Nephron (organoid): ENCODE measurements around the gene IL1F10.

Experiments
- H3K27ac Mint-ChIP-seq, 3 experiments: 2 replicates each; pipeline ENCODE4 v1.8.0; 2020; ENCODE audit warnings: mixed read lengths in 3 of 3, mild to moderate bottlenecking in 2 of 3, moderate library complexity in 1 of 3
- H3K27me3 Mint-ChIP-seq: 2 replicates; pipeline ENCODE4 v1.8.0; 2021; ENCODE audit warnings: low read depth, mild to moderate bottlenecking, moderate library complexity, mixed read lengths
- H3K36me3 Mint-ChIP-seq: 2 replicates; pipeline ENCODE4 v1.8.0; 2020; ENCODE audit warnings: low read depth, mixed read lengths
- H3K4me1 Mint-ChIP-seq: 2 replicates; pipeline ENCODE4 v1.8.0; 2020; ENCODE audit warnings: mixed read lengths
- H3K4me3 Mint-ChIP-seq, 3 experiments: 2 replicates each; pipeline ENCODE4 v1.8.0; 2020; ENCODE audit warnings: mild to moderate bottlenecking in 3 of 3, mixed read lengths in 3 of 3, moderate library complexity in 2 of 3
- H3K9me3 Mint-ChIP-seq: 2 replicates; pipeline ENCODE4 v1.8.0; 2020; ENCODE audit warnings: mixed read lengths
- CTCF ChIP-seq, 3 experiments: fragments of 200-600 bp; sonication (generic); IDR thresholded peaks; one replicate each; pipeline ENCODE4 v1.5.0; 2021; ENCODE audit warnings: antibody characterized with exemption in 3 of 3; ENCODE audit not compliant: unreplicated experiment in 3 of 3

The IL1F10 gene

GRCh38 chr2:113112871-113113270, 45.1 kb downstream of the IL1F10 start:
- no peaks in the 10 kb centered on the region for H3K4me1 Mint-ChIP-seq
- H3K27me3 Mint-ChIP-seq: peaks cover 8% of the 10 kb centered on the region
- no peaks in the 10 kb centered on the region for H3K9me3 Mint-ChIP-seq
- TF ChIP-seq CTCF (IDR thresholded peaks at IDR 0.05; ENCODE audit: unreplicated experiment in 3 of 3): no peak
- no peaks in the 10 kb centered on the region for H3K36me3 Mint-ChIP-seq
- H3K4me3 Mint-ChIP-seq: no peak overlapping the region
- H3K27ac Mint-ChIP-seq: no peak overlapping the region

DNA sequence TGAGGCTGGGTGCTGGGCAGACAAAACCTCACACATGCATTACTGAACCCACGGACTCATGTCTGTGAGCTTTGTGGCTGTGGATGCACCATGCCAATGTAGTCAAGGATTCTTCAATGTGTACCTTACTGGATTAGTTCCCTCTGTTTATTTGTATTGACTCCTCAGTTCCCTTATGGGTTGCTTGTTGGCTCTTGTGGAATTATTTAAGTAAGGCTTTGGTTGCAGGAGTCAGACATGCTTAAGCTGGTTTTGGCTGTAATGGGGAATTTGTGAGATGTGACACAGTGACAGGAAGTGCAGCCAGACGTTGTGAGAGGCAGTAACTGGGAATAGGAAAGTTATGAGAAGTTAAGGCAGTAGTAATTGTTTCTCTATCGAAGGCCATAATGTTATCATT, 46.0 kb downstream of the IL1F10 start:
- Mint-ChIP-seq H3K36me3 (no peaks in the 10 kb centered on the region), H3K9me3 (no peaks in the 10 kb centered on the region), H3K4me3 (no peak overlapping the region), H3K4me1 (no peaks in the 10 kb centered on the region), H3K27me3 (peaks cover 3% of the 10 kb centered on the region), H3K27ac (no peak overlapping the region)
- no peak for TF ChIP-seq CTCF (IDR thresholded peaks at IDR 0.05; ENCODE audit: unreplicated experiment in 3 of 3)

DNA sequence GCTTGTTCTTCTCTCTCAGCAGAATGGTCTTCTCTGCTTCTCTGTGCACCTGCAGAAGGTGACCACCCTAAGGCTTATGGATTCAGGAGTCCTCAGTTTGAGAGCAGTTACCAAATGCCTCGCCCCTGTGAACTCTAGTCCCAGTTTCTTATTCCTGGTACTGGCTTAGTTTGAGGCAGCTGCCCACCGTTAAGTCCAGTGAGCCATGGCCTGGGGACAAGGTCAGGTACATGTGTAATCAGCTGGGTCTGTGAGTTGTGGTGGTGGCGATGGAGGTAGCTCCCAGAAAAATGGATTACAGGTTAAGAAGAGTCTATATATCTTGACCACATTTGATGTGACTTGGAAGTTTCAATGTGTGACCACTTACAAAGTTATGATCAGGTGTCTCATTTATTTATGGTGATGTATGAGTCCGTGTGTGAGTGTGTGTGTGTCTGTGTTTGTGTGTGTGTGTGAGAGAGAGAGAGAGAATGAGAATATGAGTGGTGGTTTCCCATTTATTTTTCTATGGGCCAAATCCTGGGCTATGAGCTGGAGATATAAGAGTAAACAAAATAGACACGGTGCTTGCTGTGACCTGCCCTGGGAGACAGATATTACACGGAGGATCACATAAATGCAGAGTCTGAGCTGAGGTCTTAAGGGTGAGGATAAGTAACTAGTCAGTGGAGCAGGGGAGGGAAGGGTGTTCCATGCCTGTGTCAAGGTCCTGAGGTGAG, 46.6 kb downstream of the IL1F10 start:
- Mint-ChIP-seq H3K27ac (no peak overlapping the region), H3K4me1 (no peaks in the 10 kb centered on the region), H3K4me3 (no peak overlapping the region), H3K36me3 (no peaks in the 10 kb centered on the region), H3K9me3 (no peaks in the 10 kb centered on the region), H3K27me3 (peaks cover 3% of the 10 kb centered on the region)
- TF ChIP-seq CTCF (IDR thresholded peaks at IDR 0.05; ENCODE audit: unreplicated experiment in 3 of 3): no peak

GRCh38 chr2:113114996-113115395, 47.2 kb downstream of the IL1F10 start:
- no peak for TF ChIP-seq CTCF (IDR thresholded peaks at IDR 0.05; ENCODE audit: unreplicated experiment in 3 of 3)
- Mint-ChIP-seq H3K27ac (no peak overlapping the region), H3K4me1 (no peaks in the 10 kb centered on the region), H3K4me3 (no peak overlapping the region), H3K27me3 (peaks cover 8% of the 10 kb centered on the region), H3K9me3 (no peaks in the 10 kb centered on the region), H3K36me3 (no peaks in the 10 kb centered on the region)

DNA sequence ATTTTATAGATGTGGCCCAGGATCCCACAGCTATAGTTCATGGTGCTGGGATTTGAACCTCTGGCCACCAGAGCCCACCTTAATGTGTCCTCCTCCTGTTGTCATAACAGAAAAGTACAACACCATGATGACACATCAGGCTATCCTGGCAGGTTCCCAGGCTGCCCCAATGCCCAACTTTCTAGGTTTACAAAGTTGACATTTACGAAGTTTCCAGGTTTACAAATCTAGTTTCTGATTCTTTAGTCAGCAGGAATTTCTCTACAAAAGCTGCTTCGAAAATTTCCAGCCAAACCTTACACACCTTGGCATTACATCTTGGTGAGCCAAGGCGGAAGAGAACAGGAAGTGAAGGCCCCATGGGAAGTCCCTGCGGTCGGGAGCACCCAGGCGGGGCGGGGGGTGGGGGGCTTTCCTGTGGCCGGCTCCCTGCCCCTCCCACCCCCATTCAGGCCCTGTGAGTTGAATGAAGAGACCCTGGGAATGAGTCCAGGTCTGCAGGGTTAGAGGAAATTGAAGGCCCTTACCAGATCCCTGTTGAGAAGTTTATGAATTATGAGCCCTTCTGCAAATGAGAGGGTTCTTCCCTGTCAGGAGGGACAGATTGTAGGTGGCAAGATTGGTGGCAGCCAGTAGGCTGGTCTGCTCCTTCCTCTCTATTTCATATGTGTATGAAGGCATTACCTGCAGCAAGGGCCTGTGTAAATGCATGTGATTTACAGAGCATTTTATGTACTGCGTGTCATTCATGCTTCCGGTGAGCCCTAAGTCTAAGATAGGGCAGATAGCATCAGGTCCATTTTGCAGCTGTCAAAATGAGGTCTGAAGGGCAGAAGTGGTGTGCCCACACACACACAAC, 48.6 kb downstream of the IL1F10 start:
- H3K27me3 Mint-ChIP-seq: peaks cover 10% of the 10 kb centered on the region
- no peak overlapping the region for H3K4me3 Mint-ChIP-seq
- H3K36me3 Mint-ChIP-seq: no peaks in the 10 kb centered on the region
- TF ChIP-seq CTCF (IDR thresholded peaks at IDR 0.05; ENCODE audit: unreplicated experiment in 3 of 3): no peak
- no peaks in the 10 kb centered on the region for H3K4me1 Mint-ChIP-seq
- H3K9me3 Mint-ChIP-seq: no peaks in the 10 kb centered on the region
- H3K27ac Mint-ChIP-seq: no peak overlapping the region
